Cardiac muscle cell (in vitro differentiated cells and primary cell): ENCODE results near the gene EPS15. TPM values are rescaled to one million over a fixed set of nuclear protein-coding genes. Genes with fewer than 3 reads are reported as not detected.

ENCODE experiments used
- DNase-seq, 2 donors: peaks; one replicate each; pipeline versions ENCODE4 v3.0.0 to v3.0.0-alpha.2; 2010 to 2017; ENCODE audit warnings: low read depth in 1 of 2, low spot score in 1 of 2
- H3K27ac ChIP-seq: fragments of 200-600 bp; sonication (generic); 2 replicates; pipeline ENCODE4 v1.5.1; 2016
- H3K27me3 ChIP-seq: fragments of 200-600 bp; sonication (generic); 2 replicates; pipeline ENCODE4 v1.6.0; 2016; ENCODE audit warnings: control low read depth
- H3K36me3 ChIP-seq: fragments of 200-600 bp; sonication (generic); 2 replicates; pipeline ENCODE4 v1.5.1; 2016; ENCODE audit warnings: control low read depth
- H3K4me1 ChIP-seq: fragments of 200-600 bp; sonication (generic); 2 replicates; pipeline ENCODE4 v1.8.1; 2017; ENCODE audit warnings: low read depth, mild to moderate bottlenecking, mixed run types
- H3K4me3 ChIP-seq: fragments of 200-600 bp; sonication (generic); 2 replicates; pipeline ENCODE4 v1.5.1; 2016; ENCODE audit warnings: mild to moderate bottlenecking
- H3K9me3 ChIP-seq: fragments of 200-600 bp; sonication (generic); 2 replicates; pipeline ENCODE4 v1.5.1; 2017; ENCODE audit warnings: low read depth, mild to moderate bottlenecking, control low read depth
- CTCF ChIP-seq: IDR thresholded peaks from 2 replicates; pipeline ENCODE4 v1.5.1; 2012; ENCODE audit warnings: low read depth, mild to moderate bottlenecking, low read length
- polyA plus RNA-seq: library from polyadenylated mRNA; unstranded; fragments of >200 nt; fragmentation: Nextera tagmentation; extraction: Ambion mirVana; gene quantifications from 2 replicates; pipeline ENCODE4 v1.2.1, GENCODE V29; 2016
- total RNA-seq: library from RNA; depleted of rRNA; stranded (reverse); fragments of >200 nt; gene quantifications from 2 replicates; pipeline ENCODE4 v1.2.3, GENCODE V29; 2016

The EPS15 gene
- 66.4 and 110 TPM in 2 replicates for total RNA-seq
- 34.1 and 57.5 TPM in 2 replicates for polyA plus RNA-seq

- TF ChIP-seq CTCF, result no peak
- H3K4me3 ChIP-seq, result peak within 1 kb of the TSS; percentile 97
- no peaks in the 10 kb centered on the region for H3K27me3 ChIP-seq
- H3K4me1 ChIP-seq, result peaks cover 21% of the 10 kb centered on the region
- DNase-seq, result peak; percentile 86 to 88
- H3K9me3 ChIP-seq, result no peaks in the 10 kb centered on the region
- peak within 1 kb of the TSS; percentile 95 for H3K27ac ChIP-seq
- no peaks in the 10 kb centered on the region for H3K36me3 ChIP-seq
These were observed at the start of gene EPS15 for GRCh38 chr1:51519048-51519864. EPS15 (minus strand) TSS chr1:51519266; CDS start chr1:51519231, 35 bp downstream.

DNA sequence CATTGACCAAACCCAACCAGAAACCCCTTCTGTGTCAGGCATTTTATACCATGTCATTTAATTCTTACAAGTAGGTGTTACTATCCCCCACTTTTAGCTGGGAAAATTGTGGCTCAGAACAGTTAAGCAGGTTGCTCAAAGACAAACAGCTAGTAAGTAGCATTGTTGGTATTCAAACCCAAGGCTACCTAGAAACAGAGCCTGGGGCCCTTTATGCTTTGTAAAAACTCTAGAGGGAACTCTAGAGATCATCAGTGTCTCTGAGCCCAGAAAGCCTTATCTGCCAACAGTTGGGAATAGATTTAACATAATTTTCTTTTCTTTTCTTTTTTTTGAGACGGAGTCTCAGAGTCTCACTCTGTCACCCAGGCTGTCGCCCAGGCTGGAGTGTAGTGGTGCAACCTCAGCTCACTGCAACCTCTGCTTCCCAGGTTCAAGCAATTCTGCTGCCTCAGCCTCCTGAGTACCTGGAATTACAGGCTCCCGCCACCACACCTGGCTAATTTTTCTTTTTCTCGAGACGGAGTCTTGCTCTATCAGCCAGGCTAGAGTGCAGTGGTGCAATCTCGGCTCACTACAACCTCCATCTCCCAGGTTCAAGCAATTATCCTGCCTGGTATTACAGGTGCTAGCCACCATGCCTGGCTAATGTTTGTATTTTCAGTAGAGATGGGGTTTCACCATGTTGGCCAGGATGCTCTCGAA, 49.3 kb upstream of the EPS15 start:
- peak; percentile 4 for TF ChIP-seq CTCF
- Histone ChIP-seq H3K27me3 (no peaks in the 10 kb centered on the region), H3K27ac (no peak overlapping the region), H3K36me3 (no peaks in the 10 kb centered on the region), H3K9me3 (no peaks in the 10 kb centered on the region), H3K4me3 (no peak overlapping the region), H3K4me1 (peaks cover 47% of the 10 kb centered on the region)
- no peak for DNase-seq

- Histone ChIP-seq H3K4me1 (peaks cover 47% of the 10 kb centered on the region), H3K9me3 (no peaks in the 10 kb centered on the region), H3K4me3 (no peak overlapping the region), H3K27ac (no peak overlapping the region), H3K27me3 (no peaks in the 10 kb centered on the region), H3K36me3 (no peaks in the 10 kb centered on the region)
- peak in 1 of 2 donors; percentile 82 for DNase-seq
- no peak for TF ChIP-seq CTCF
These were observed 48.6 kb upstream of the EPS15 start for GRCh38 chr1:51567653-51568052.

DNA sequence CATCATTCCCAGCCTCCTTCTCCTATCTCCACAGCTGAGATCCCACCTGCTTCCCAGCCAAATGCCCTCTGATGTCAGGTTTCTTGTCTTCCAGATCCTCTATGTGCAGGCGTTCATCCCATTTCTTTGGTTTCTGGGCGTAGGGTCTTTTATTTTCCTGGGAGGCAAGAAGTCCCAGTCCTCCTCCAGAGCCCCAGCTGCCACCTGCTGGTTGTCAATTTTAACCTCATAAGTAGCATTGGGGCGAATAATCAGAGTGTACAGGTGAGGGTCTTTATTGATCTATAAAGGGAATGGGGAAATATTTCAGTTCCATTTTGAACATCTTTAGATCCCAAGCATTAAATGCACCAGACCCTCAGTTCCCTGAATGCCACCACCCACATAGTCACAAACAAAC, 47.2 kb upstream of the EPS15 start:
- H3K27me3 ChIP-seq, result no peaks in the 10 kb centered on the region
- DNase-seq, result no peak
- TF ChIP-seq CTCF, result no peak
- no peak overlapping the region for H3K4me3 ChIP-seq
- no peaks in the 10 kb centered on the region for H3K36me3 ChIP-seq
- peaks cover 37% of the 10 kb centered on the region for H3K4me1 ChIP-seq
- no peak overlapping the region for H3K27ac ChIP-seq
- H3K9me3 ChIP-seq, result no peaks in the 10 kb centered on the region

- no peak for TF ChIP-seq CTCF
These were observed 45.9 kb upstream of the EPS15 start for GRCh38 chr1:51565009-51565408.

More at GRCh38 chr1:51565009-51565408, 45.9 kb upstream of the EPS15 start:
- Histone ChIP-seq H3K4me3 (no peak overlapping the region), H3K9me3 (no peaks in the 10 kb centered on the region), H3K27me3 (no peaks in the 10 kb centered on the region), H3K4me1 (peaks cover 29% of the 10 kb centered on the region), H3K36me3 (no peaks in the 10 kb centered on the region), H3K27ac (no peak overlapping the region)
- no peak for DNase-seq
